ENCODE results near the gene LCMT2. TPM values are rescaled to one million over a fixed set of nuclear protein-coding genes. Genes with fewer than 3 reads are reported as not detected.

The LCMT2 gene
- total RNA-seq, 2 experiments from 2014 or later, result 8.3 to 9.2 TPM

DNA sequence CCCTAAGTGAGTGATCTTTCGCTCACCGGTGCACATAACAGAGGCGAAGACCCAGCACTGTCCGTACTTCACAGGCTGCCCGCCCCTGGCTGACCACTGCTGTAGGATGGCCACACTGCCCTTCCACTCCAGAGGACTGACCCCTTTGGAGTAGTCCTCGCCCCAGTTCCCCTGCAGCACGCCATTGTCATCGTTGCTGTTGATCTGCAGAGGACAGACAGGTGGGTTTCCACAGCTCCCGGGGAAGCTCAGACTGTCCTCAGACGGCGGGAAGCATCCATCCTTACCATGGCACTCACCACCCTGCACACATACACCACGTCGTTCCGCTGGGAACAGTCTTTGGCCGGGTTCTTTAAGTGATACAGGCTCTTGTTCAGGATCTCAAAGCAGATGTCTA, 43.1 kb downstream of the LCMT2 start:
- intact Hi-C loops (cut with micrococcal nuclease), result no loop called here
- DNase-seq, result no peak
- Mint-ChIP-seq H3K36me3 (ENCODE audit: low read depth) (no peaks in the 10 kb centered on the region), H3K4me1 (ENCODE audit: low read depth) (no peaks in the 10 kb centered on the region), H3K27ac (no peak overlapping the region), H3K27me3 (peaks cover 5% of the 10 kb centered on the region), H3K4me3 (no peak overlapping the region), H3K9me3 (no peaks in the 10 kb centered on the region)
- ChIA-PET POLR2A (no interaction called here), CTCF (interaction anchor here (1.5 to 5.4 kb wide), 5 partner anchors 8 to 83 kb away, joined by 5 to 219 read pairs (median 18); no protein-coding TSS in a partner anchor)
- ATAC-seq, result no peak
- TF ChIP-seq, protein P1, sequence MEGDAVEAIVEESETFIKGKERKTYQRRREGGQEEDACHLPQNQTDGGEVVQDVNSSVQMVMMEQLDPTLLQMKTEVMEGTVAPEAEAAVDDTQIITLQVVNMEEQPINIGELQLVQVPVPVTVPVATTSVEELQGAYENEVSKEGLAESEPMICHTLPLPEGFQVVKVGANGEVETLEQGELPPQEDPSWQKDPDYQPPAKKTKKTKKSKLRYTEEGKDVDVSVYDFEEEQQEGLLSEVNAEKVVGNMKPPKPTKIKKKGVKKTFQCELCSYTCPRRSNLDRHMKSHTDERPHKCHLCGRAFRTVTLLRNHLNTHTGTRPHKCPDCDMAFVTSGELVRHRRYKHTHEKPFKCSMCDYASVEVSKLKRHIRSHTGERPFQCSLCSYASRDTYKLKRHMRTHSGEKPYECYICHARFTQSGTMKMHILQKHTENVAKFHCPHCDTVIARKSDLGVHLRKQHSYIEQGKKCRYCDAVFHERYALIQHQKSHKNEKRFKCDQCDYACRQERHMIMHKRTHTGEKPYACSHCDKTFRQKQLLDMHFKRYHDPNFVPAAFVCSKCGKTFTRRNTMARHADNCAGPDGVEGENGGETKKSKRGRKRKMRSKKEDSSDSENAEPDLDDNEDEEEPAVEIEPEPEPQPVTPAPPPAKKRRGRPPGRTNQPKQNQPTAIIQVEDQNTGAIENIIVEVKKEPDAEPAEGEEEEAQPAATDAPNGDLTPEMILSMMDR (IDR thresholded peaks at IDR 0.05), result no peak

DNA sequence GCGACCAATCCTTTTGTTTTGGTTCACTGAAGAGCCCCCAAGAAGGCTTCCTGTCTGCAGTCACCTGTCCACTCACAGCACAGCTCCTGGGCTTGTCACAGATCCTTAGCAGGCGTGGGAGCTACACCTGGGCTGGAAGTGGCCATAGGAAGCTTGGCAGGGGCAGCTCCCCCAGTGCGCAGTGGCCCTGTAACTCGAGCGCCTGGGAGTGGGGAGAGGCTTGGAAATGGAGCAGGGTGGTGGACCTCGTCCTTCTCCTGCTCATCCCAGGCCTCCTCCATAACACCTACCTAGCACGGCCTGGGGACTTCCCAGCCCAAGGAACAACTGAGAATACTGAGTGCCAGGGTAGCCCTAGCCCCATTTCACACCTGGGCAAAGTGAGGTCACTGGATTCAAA, 44.3 kb downstream of the LCMT2 start:
- CTCF ChIA-PET, result interaction anchor here (0.6 to 5.4 kb wide), 48 partner anchors 9 to 475 kb away, joined by 3 to 219 read pairs (median 6); partner anchors contain the start of genes TGM5 and TGM7
- no peaks in the 10 kb centered on the region for H3K9me3 Mint-ChIP-seq
- POLR2A ChIA-PET, result interaction anchor here (1.0 kb wide), 1 partner anchor 35 kb away, joined by 3 read pairs; no protein-coding TSS in a partner anchor
- intact Hi-C loops (cut with micrococcal nuclease), result no loop called here
- H3K4me3 Mint-ChIP-seq, result no peak overlapping the region
- ATAC-seq, result no peak
- H3K27ac Mint-ChIP-seq, result no peak overlapping the region
- DNase-seq, result no peak
- H3K4me1 Mint-ChIP-seq (ENCODE audit: low read depth), result no peaks in the 10 kb centered on the region
- H3K27me3 Mint-ChIP-seq, result peaks cover 1% of the 10 kb centered on the region
- no peaks in the 10 kb centered on the region for H3K36me3 Mint-ChIP-seq (ENCODE audit: low read depth)
- TF ChIP-seq, protein P1 (IDR thresholded peaks at IDR 0.05), result no peak

DNA sequence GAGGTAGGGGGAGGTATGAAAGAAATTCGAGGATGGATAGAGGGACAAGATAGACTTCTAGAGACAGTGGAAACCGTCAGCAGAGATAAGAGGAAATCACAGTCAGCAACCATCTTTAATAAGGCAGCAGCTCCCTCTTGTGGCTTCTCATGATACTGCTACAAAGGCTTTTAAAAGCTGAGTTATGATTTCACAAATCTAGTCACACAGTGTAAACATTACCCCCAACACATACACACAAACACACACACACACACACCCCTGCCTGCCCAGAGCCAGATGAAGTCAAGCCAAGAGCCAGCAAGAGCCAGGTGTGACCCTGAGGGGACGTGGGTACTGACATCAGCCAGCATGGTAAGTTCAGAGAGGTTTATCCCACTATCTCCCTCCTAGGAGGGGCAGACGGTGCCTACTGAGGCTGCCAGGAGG, 44.8 kb downstream of the LCMT2 start:
- ATAC-seq (peak; percentile 80), DNase-seq (peak; percentile 77)
- Mint-ChIP-seq H3K27me3 (no peaks in the 10 kb centered on the region), H3K27ac (no peak overlapping the region), H3K4me3 (no peak overlapping the region), H3K9me3 (no peaks in the 10 kb centered on the region), H3K4me1 (ENCODE audit: low read depth) (no peaks in the 10 kb centered on the region), H3K36me3 (ENCODE audit: low read depth) (no peaks in the 10 kb centered on the region)
- ChIA-PET CTCF (interaction anchor here (0.6 to 5.4 kb wide), 52 partner anchors 9 to 579 kb away, joined by 3 to 219 read pairs (median 6); partner anchors contain the start of genes TGM5 and TGM7), POLR2A (interaction anchor here (0.7 kb wide), 1 partner anchor 33 kb away, joined by 3 read pairs; no protein-coding TSS in a partner anchor)
- intact Hi-C loops (cut with micrococcal nuclease), result loop anchor here (1.0 kb wide), 1 partner anchor 60 kb away; no protein-coding TSS in a partner anchor
- TF ChIP-seq, protein P1 (IDR thresholded peaks at IDR 0.05), result peak; percentile 83

DNA sequence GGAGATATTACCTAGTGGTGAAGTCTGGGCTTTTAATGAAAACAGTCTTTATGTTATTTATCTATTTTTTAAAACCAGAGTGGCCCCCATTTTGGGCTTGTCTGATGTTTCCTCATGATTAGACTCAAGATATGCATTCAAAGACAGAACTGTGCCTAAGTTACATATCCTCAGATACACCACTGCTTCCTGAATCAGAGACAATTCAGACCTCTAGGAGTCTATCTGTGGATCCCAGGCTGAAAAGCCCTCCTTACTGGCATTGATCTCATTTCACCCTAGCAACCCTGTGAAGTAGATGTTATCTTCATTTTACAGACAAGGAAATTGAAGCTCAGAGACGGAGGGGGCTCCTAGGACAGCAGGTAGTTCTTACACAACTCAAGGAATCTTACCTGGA, 46.8 kb downstream of the LCMT2 start:
- Mint-ChIP-seq H3K27ac (no peak overlapping the region), H3K4me1 (ENCODE audit: low read depth) (no peaks in the 10 kb centered on the region), H3K9me3 (no peaks in the 10 kb centered on the region), H3K27me3 (no peaks in the 10 kb centered on the region), H3K36me3 (ENCODE audit: low read depth) (no peaks in the 10 kb centered on the region), H3K4me3 (no peak overlapping the region)
- intact Hi-C loops (cut with micrococcal nuclease), result no loop called here
- TF ChIP-seq, protein P1 (IDR thresholded peaks at IDR 0.05), result no peak
- ATAC-seq (no peak), DNase-seq (no peak)
- ChIA-PET CTCF (interaction anchor here (1.0 to 5.4 kb wide), 3 partner anchors 12 to 55 kb away, joined by 3 to 219 read pairs (median 30); partner anchors contain the start of gene TGM5), POLR2A (no interaction called here)

DNA sequence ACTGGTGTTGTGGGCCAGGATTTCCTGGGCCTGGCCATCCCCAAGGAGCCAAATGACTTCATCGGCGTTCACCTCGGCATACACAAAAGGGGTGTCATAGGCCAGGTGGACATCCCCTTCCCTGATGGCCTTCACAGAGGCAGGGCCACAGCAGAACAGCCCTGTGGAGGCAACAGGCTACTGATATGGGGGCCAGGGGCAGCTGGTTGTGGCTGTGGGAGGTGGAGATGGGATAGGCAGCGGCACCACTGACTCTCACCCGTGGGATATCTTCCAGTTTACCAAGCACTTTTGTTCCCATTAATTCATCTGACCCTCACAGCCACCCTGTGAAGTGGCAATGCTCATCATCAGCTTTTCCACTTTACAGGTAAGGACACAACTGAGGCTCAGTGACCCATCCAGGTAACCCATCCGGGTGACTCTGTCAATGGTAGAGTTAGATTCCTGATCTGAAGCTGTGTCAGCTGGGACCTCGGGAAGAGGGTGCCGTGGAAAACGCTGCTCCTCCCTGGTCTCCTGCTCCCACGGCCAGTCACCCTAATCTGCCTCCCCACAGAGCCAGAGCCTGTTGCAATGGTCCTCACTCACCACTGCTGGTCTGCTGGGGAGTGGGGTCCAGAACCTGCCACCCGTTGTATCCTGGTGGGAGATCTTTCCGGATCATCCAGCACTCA, 48.3 kb downstream of the LCMT2 start:
- ATAC-seq, result no peak
- no peaks in the 10 kb centered on the region for H3K27me3 Mint-ChIP-seq
- no peaks in the 10 kb centered on the region for H3K36me3 Mint-ChIP-seq (ENCODE audit: low read depth)

More for the DNA sequence above, 48.3 kb downstream of the LCMT2 start:
- no peak for DNase-seq
- no peak overlapping the region for H3K27ac Mint-ChIP-seq
- POLR2A ChIA-PET, result no interaction called here
- CTCF ChIA-PET, result interaction anchor here (1.2 kb wide), 1 partner anchor 57 kb away, joined by 10 read pairs; no protein-coding TSS in a partner anchor
- no peaks in the 10 kb centered on the region for H3K4me1 Mint-ChIP-seq (ENCODE audit: low read depth)
- TF ChIP-seq, protein P1 (IDR thresholded peaks at IDR 0.05), result no peak
- intact Hi-C loops (cut with micrococcal nuclease), result no loop called here
- H3K9me3 Mint-ChIP-seq, result no peaks in the 10 kb centered on the region
- H3K4me3 Mint-ChIP-seq, result no peak overlapping the region
